Measurements from ENCODE around the gene EGFL8. TPM values are rescaled to one million over a fixed set of nuclear protein-coding genes. Genes with fewer than 3 reads are reported as not detected.
"Not testable (repeated sequence)": the region's sequence is repeated elsewhere in the genome, so short reads cannot be mapped to it uniquely, and the experiment has no call there.

The EGFL8 gene
- total RNA-seq, 1 donor from 2014 or later: 312 TPM

DNA sequence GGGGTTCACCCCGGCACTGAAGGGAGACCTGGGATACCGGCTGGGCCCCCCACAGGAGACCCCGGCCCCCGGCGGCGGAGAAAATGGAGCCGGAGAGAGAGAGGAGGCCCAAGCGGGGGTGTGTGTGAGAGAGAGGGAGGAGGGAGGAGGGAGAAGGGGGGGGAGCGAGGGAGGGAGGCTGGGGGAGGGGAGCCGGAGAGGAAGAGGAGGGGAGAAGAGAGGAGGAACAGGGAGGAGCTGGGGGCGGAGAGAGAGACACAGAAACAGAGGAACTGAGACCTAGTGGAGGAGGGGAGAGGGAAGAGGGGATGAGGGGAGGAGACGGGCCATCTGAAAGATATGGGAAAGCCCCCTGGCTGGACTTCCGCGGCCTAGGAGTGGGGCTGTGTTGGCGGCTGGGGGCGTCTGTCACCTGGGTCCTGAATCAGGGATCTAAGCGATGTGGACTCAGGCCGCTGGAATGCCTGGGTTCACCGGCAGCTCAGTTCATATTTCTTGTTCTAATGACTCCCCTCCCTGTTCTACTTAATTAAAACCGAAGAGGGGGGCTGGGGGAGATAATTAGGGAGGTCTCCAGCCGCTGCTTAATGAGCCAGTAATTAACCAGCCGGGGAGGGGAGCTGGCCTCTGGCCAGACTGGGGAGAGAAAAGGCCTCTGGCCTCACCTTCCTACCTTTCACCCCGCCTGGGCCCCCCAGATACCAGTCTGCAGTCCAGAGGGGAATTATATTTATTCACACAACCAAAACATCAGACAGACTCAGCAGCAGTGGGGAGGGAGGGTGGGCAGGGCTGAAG, 25.9 kb downstream of the EGFL8 start, which contains the start of gene PBX2:
Gene PBX2 (minus strand): TSS at position 149 of the 798 bp plus-strand sequence. CDS start 287 bp downstream, outside the sequence.
- DNase-seq (ENCODE audit: low spot score) (peak; percentile 96), ATAC-seq (peak; percentile 84)
- intact Hi-C loops (cut with DNase I): no loop called here

DNA sequence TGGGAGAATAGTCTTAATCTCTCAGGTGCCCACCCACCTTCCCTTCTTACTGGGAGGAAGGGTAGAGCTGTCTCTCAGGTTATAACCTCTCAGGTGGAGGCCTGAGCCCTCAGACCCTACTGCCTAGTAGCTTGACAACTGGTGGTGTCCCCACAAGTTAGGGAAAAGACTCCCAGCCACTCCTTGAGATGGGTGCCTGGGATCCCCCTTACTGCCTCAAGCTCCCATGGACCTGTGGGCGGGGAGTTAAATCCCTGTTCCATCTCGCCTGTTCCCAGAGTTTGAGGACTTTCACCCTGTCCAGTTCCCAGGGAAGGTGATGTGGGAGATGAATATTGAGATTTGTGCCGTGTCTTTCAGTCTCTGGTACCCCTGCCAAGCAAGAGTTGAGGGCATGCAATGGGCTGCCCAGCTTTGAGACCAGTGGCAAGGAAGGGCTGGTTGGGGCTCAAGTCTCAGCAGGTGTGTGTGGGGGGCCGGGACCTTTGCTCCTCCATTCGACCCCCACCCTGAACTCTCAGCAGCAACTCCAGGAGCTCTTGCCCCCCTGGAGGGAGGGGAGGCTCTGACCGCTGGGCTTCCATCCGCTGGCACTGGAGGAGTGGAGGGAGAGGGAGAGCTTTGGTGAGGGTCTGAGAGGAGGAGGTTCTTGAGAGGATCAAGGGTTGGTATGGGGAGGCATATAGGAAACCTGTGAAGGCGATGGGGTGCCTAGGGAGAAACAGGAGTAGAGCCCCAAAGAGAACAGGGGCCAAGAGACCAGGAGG, 26.7 kb downstream of the EGFL8 start:
- intact Hi-C loops (cut with DNase I): no loop called here
- ATAC-seq (no peak), DNase-seq (ENCODE audit: low spot score) (no peak)

DNA sequence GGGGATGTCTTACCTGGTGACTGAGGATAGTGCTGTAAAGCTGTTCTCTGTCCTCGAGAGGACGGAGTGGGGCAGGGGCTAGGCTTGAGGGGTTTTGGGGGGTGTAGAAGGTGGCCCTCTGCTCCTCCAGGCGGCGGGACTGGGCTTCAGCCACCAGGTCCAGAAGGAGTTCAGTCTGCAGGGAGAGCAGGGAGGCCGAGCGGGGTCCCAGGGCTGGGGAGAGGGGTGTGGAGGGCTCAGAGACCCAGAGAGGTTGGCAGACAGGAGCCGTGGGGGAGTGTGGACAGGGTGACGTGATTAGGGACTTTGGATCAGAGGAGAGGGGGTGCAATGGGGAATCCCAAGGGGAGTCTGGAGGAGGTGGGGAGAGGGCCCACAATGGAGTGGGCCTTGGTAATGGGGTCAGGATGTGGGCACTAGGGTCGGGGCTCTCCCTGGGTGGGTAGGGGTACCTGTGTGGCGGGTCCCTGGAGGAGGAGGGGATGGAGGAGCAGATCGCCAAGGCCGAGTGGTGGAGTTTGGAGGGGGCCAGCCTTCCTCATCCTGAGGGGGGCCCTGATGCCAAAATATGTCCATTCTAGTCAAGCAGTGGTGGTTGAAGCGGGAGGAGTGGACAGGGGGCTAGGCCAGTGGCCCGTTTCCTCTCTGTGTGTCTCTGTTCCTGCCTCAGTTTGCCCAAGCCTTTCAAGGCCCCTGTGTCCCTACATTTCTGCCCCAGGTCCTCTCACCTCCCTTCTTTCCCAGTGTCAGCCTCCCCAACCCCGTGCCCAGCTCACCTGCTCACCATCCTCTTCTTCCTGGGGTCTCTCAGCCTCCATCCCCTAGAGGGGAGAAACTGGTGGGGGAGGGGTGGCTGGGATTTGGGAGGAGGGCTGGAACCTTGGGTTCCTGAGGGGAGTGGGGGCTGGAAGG, 27.6 kb downstream of the EGFL8 start:
- intact Hi-C loops (cut with DNase I): no loop called here
- ATAC-seq (no peak), DNase-seq (ENCODE audit: low spot score) (no peak)

DNA sequence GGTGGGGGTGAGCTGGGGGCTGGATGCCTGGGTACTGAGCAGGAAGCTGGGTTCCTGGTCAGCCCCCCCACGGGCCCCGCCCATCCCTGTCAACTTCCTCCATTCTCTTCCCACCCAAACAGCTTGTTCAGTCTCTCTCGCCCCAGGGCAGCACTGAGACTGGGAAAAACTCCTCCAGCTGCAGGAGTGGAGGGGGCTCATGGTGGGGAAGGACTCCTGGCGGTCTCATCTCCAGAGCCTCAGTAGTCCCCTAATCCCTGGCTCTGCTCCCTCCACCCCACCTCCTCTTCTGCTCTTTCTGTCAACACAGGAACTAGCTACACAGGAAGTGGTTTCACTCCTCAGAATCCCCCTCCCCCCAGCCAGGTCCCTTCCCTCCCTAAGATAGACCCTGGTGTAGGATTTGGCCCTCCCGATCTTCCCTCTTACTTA, 28.2 kb downstream of the EGFL8 start, which contains the start of gene GPSM3:
Gene GPSM3 (minus strand): TSS at position 36 of the 432 bp plus-strand sequence. CDS start 130 bp downstream, outside the sequence.
- ATAC-seq (no peak), DNase-seq (ENCODE audit: low spot score) (peak; percentile 80)
- intact Hi-C loops (cut with DNase I): no loop called here

DNA sequence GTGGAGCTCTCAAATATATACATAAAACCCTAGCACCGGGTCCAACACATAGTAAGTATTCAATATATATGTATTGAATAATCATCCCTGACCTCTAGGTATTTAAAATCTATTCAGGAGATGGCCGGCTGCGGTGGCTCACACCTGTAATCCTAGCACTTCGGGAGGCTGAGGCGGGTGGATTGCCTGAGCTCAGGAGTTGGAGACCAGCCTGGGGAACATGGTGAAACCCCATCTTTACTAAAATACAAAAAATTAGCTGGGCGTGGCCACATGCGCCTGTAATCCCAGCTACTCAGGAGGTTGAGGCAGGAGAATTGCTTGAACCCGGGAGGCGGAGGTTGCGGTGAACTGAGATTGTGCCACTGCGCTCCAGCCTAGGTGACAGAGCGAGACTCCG, 28.7 kb downstream of the EGFL8 start:
- DNase-seq (ENCODE audit: low spot score); intact Hi-C loops (cut with DNase I); ATAC-seq: not testable (repeated sequence)

DNA sequence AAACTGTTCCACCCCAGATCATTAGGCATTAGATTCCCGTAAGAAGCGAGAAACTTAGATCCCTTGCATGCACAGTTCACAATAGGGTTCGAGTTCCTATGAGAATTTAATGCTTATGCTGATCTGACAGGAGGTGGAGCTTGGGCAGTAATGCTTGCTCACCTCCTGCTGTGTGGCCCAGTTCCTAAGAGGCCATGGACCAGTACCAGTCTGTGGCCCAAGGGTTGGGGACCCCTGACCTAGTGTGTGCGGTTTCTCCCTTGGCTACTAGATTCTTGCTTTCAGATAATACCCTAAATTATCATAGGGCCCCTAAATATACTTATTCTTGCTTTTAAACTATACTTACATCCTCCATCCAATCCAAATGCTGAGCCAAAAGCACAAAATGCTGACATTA, 30.0 kb downstream of the EGFL8 start:
- DNase-seq (ENCODE audit: low spot score) (no peak), ATAC-seq (no peak)
- intact Hi-C loops (cut with DNase I): no loop called here

DNA sequence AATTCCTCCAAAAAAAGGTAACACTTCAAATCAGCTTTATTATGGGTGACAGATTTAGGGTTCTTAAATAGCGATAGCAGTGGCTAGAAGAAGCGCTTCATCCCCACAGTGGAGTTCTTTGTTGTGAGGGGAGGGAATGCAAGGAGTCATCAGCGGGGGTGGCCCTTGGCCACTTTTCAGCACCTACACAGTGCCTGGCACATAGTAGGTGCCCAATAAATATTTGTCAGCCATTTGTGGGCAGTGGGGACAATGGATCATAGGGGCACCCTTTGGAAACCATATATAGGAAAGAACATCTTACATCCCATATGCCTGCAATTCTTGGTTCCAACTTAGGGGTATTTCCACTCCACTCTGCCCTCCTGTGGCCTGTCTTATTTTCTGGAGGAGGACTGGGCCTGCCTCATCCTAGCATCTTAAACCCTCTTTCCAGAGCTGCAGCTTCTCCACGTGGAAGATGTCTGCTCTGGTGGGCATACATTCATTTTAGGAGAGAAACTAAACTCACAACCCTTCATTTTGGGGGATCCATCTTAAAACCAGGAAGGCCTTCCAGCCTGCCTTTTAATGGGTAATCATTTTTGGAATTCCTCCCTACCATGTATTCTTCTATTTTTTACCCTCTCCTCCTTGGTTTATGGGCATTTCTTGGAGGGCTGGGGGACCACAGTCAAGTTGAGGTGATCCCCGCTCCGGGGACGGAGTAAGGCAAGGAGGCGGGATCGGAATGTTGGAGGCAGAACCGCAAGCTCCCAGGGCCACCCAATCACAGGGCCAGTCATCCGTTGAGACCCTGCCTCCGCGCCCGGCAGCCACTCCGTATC, 30.6 kb downstream of the EGFL8 start:
- intact Hi-C loops (cut with DNase I): no loop called here
- ATAC-seq: no peak
- DNase-seq (ENCODE audit: low spot score): no peak

DNA sequence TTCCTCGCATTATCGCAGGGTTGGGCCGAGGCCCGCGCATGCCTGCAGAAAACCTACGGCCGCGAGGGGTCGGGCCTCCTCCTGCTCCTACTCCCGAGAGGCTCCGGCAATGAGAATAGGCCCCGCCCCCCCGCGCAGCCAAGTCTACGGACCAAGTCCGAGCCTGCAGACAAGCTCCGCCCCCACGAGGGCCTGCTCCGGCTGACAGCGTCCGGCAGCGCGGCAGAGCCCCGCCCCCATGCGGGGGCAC, 31.2 kb downstream of the EGFL8 start:
- DNase-seq (ENCODE audit: low spot score) (peak; percentile 100), ATAC-seq (peak; percentile 88)
- intact Hi-C loops (cut with DNase I): no loop called here

DNA sequence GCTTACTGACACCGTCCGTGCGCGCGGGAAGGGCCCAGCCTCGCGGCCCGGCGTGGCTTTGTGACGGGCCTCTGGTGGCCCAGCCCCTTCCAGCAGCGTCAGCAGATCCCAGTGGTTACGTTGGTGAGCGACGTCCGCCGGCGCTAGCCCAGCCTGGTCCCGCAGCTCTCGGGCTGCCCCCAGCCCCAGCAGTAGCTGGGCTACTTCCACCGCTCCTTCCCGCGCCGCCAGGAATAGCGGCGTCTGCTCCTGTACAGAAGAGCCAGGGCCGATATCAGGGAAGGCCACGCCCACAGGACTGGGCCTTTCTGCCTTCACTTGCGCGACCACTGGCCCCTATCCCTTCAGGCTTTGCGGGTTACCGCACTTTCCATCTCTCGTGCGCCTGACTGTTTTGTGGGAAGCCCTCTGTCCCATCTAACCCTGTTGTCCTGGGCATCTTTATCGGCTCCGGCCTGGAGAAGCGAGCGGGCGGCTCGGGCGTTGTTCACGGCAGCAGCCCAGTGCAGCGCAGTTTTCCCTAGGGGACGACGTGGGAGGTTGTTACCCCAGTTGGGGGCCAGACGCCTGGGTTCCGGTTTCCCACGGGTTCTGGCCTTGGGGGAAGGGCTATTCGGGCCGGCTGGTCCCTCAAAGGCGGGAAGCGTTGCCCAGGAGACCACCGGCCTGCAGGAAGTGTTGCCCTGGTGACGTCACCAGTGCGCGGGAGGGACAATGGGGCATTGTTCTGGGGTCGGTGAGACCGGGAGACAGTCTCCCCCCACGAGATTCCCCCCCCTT, 31.7 kb downstream of the EGFL8 start:
- DNase-seq (ENCODE audit: low spot score) (peak; percentile 99), ATAC-seq (peak; percentile 91)
- intact Hi-C loops (cut with DNase I): no loop called here

DNA sequence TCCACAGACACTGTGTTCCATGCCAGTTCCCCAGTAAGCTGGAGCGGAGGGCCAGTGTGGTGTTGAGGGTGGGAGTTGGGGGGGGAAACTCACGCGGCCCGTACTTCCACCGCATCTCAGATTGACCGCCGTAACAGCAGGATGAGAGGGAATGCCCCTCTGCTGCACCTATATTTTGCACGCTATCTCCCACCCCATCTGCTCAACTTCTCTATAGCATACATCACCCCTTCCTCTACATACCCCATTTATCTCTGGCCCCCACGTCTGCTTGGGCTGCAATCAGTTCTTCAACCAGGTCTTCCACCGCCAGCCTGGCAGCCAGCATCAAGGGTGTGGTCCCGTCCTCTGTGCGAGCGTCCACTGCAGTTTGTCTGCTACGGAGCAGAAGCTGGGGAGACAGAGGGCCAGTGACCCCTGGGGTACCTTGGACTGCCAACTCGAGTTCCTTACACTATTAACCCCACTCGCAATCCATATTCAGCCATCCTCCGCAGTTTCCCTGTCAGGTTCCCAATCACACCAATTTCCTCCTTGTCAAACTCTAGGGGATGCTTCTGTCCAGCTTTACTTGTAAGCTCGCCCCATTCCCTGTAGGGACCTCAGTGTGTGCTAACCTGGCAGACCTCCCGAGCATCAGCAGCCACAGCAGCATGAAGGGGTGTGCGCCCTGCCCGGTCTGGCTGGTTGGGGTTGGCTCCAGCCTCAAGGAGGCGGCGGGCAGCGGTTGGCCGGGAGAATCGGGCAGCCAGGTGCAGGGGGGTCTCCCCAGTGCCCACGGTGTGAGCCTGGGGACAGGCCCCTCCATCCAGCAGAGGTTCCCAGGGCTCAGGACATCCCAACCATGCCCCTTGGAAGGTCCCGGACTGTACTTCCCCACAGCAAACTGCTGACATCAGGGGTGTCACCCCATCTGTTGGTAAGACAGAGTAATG, 32.6 kb downstream of the EGFL8 start:
- ATAC-seq (no peak), DNase-seq (ENCODE audit: low spot score) (no peak)
- intact Hi-C loops (cut with DNase I): no loop called here

DNA sequence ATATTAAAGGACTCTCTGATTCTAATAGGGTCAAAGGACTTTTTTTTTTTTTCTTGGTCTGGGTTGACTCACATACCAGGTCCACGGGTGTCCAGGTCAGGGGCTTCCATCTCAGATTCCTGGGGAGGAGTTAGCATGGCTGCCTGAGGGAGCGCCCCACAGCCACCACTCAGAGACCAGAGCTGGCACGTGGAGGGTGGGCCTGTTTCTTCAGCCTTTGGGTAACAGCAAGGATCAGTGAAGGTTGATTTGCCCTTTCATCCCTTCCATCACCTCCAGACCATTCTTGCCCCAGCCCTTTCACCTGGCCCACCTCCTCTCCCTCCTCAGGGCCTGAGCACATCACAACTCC, 33.9 kb downstream of the EGFL8 start:
- ATAC-seq: no peak
- intact Hi-C loops (cut with DNase I): no loop called here
- DNase-seq (ENCODE audit: low spot score): no peak

DNA sequence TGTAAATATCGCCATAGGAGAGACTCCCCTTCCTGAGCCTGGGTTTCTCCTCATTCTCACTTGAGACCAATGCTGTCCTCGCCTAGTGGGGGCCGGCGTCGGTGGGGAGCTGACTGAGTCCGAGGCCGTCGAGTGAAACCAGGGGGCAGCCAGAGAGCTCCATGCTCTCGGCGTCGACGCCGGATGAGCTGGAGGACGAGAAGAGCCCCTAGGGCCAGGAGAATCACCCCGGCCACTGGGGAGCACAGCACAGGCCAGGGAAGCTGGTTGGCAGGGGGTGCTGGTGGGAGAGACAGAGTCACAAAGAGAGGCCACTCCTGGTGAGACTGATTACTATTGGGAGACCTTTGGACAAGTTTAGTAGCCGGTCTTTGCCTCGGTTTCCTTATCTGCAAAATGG, 34.5 kb downstream of the EGFL8 start:
- intact Hi-C loops (cut with DNase I): no loop called here
- ATAC-seq (no peak), DNase-seq (ENCODE audit: low spot score) (no peak)

DNA sequence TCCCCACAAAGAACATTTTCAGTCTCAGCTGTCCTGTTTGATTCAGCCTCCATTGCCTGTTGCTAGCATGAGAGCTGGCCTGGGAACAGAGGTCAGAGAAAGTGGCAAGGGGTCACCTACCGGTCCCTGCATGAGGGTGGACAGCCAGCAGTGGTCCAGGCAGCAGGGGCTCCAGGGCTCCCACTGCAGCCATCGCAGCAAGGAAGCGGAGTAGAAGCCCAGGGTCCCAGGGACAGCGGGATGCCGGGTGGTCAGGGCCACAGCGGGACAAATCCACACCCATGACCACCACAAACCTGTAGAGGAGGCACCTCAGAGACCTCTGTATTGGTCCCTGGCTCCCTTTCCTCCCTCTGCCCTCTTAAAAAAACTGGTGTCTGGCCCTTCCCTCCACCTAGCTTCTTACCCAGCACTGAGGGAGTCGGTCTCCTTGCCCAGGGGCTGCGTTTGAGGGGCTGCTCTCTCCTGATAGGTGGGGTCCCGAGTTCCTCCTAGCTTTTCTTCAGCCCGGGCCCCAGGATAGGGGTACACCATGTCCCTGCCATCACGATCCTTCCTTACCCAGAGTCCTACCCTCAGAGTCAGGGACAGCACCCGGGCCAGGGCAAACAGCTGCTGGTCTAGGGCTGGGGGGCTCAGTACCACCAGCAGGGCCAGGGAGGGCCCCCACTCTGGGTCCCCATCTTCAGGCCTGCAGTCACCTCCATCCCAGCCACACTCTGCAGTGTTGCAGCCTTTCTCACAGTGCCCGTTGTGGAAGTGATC, 36.5 kb downstream of the EGFL8 start:
- DNase-seq (ENCODE audit: low spot score) (no peak), ATAC-seq (no peak)
- intact Hi-C loops (cut with DNase I): no loop called here

DNA sequence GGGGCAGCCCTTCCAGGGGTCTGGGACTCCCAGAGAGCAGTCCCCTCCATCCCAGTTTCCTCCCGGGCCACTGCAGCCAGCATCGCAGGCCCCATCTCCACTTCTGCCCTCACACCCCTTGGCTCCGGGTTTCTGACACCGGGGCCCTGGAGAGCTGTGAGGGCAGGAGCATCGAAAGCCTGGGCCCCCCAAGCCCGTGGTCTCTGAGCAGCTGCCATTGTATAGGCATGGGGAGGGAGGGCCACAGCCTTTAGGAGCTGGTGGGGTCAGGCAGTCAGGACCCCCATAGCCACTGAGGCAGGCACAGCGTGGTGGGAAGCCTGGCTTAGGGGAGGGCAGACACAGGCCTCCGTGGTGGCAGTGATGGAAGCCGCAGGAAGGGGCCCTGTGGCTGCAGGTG, 37.8 kb downstream of the EGFL8 start:
- ATAC-seq (no peak), DNase-seq (ENCODE audit: low spot score) (no peak)
- intact Hi-C loops (cut with DNase I): no loop called here

DNA sequence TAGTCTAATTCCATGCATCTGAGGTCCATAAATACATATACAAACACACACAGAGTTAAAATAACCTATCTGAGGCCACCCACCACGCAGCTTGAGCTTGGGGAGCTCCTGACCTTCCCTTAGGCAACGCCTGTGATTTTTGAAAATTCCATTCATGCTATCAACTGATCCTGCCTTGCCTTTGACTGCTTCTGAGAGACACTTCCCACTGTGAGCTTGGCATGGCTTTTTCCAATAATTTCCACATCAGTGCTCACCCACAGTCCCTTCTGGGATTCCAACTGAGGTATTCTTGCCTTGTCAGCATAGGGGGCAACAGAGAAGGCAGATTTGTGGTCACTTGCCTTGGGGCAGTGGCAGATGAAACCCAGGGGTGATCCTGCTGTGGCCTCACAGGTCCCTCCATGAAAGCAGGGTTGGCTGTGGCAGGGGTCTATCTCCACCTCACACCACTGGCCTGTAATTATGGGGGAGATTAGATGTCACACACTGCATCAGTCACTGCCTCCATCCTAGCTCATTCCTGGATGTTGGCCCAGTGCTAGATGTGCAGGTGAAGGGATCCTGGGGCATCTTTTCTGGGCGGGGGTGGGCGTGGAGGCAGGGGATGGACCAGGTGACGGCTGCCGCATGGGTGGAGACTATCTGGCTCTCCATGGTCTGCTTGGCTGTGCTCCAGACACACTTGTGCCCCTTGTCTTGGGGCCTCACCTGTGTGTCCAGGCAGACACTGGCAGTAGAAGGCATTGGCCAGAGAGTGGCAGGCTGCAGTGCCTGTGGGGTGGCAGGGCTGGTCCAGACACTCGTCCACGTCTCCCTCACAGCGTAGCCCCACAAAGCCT, 39.3 kb downstream of the EGFL8 start:
- DNase-seq (ENCODE audit: low spot score): no peak
- intact Hi-C loops (cut with DNase I): no loop called here

More for the DNA sequence above, 39.3 kb downstream of the EGFL8 start:
- peak; percentile 78 for ATAC-seq

Measured in sciatic nerve (tissue), 2 donors.